Measurements from ENCODE around the gene OVOL3.
"Not testable (repeated sequence)": the region's sequence is repeated elsewhere in the genome, so short reads cannot be mapped to it uniquely, and the experiment has no call there.

Gene OVOL3

DNA sequence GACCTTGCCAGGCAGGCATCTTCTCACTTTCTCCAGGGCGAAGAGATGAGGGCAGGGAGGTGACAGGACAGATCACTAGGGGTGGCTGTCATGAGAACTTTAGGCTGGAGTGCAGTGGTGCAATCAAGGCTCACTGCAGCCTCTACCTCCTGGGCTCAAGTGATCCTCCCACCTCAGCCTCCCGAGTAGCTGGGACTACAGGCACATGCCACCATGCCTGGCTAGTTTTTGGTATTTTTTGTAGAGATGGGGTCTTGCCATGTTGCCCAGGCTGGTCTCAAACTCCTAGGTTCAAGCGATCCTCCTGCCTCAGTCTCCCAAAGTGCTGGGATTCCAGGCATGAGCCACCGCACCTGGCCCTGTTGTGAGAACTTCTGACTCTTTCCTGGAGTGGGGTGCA lies 23.9 kb downstream of the OVOL3 start:
- not testable (repeated sequence) for DNase-seq

DNA sequence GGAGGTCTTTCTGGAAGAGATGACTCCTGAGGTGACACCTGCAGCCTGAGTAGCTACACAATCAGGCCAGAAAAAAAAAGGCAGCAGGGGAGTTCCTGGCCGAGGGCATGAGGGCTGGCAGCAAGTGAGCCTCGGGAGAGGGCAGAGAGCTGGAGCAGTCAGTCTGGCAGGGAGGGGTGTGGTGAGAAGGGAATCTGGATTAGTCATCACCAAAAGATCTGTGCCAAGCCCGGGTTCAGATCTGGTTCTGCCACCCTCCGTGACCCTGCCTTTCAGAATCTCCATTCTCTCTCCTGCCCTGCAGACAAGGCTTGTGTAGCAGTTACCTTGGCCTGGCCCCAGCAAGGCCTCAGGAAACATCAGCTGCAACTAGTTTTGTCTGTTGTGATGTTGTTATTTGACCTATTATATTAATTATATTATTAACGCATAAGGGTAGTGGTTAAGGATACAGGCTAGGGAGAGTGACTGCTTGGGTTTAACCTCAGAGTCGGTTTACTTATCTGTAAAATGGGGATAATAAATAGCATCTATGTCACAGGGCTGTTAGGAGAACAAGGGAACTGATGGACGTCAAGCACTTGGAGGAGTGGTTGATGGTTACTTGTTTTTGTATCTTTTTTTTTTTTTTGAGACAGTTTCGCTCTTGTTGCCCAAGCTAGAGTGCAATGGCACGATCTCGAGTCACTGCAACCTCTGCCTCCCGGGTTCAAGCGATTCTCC lies 26.2 kb downstream of the OVOL3 start:
- no peak for DNase-seq

DNA sequence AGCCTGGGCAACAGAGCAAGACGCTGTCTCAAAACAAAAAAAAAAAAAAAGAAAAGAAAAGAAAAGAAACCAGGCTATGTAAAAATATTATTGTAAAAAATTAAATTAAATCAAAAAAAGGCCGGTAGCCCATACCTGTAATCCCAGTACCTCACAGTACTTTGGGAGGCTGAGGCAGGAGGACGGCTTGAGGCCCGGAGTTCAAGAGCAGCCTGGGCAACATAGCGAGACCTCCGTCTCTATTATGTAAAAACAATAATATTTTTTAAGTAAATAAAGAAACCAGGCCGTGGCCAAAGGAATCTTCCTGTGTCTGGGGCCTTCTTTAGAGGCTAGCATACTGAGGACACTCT lies 28.2 kb downstream of the OVOL3 start:
- no peak for DNase-seq

- DNase-seq = peak; percentile 96
Observed at GRCh38 chr19:36139473-36140303, 28.7 kb downstream of the OVOL3 start, which contains the start of gene CAPNS1. Gene CAPNS1 (plus strand): TSS chr19:36140066. CDS start chr19:36141012, 946 bp downstream.

DNA sequence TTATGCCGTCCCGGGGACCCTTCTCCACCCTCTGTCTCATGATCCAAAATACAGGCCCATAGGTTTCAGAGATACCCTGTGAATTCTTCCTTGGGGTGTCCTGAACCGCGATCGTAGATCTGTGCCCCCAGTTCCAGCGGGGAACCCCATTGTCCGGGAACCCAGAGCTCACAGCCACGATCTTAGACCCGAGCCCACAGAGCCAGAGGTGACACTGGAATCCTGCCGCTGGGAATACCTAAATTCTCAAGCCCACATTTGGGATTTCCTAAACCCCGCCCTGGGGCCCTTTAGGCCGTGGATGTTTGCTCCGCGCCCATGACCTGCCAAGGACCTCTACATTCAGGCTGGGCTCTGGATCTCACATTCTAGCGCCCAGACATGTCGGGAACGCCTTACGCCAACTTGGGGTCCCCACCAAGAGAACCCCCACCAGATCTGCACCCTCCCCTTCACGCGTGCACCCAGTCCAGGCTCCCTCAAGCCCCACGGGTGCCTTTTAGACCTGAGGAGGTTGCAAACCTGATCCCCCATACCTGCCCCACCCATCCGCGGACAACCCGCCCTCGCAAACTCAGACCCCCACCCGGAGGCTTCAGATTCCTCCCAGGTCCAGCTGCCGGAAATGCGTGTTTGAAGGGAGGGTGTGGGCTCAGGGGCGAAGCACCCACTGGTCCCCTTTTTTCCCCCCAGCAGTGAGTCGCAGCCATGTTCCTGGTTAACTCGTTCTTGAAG lies 29.5 kb downstream of the OVOL3 start:
- DNase-seq = peak; percentile 73

GRCh38 chr19:36141039-36141927 lies 30.3 kb downstream of the OVOL3 start:
- peak; percentile 57 for DNase-seq

DNA sequence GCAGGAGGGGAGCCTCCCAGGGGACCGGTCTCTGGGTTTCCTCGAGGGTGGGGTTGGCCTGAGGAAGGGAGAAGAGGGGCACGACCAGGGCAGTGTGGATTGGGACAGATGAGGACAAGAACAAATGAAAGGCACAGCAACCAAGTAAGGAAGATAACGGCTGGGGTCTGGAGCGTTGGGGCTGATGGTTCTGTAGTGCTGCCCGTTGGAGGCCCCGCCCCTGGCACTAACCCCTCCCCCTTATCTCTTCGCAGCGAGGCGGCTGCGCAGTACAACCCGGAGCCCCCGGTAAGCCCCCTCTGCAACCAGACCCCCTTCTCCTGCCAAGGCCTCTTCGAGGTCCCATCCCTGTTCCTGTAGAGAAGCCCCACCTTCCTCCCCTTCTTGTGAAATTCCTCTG lies 31.1 kb downstream of the OVOL3 start:
- no peak for DNase-seq

DNA sequence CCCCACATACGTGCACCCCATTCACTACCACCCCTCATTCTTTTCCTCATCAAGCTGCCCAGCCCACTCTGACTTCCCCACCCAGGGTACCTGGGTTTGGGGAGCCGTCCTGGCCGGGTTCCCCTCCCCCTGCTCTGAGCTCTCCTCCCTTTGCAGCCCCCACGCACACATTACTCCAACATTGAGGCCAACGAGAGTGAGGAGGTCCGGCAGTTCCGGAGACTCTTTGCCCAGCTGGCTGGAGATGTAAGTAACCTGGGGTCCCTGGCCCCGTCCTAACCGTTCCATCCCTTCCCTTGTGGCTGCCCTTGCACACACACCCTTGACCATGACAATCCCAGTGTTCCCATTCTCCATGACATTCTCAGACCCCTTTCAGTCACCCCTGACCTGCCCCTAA lies 31.6 kb downstream of the OVOL3 start:
- no peak for DNase-seq

DNA sequence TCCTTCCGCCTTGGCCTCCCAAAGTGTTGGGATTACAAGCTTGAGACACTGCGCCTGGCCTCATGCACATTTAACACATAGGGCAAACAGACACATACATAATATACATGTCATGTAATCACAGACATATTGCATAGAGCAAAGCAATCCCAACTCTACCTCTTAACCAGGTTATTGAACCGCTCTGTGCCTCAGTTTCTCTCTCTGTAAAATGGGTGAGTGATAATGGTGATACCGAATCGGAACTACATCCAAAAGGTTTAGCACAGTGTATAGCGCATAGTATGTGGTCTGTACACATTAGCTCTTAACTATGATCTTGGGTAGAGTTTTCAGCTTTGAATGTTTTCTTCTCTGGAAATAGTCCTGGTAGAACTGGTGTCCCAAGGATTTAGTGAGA lies 33.7 kb downstream of the OVOL3 start:
- DNase-seq = no peak

GRCh38 chr19:36149673-36150406 lies 38.9 kb downstream of the OVOL3 start:
- DNase-seq = no peak

GRCh38 chr19:36150586-36150985 lies 39.6 kb downstream of the OVOL3 start:
- no peak for DNase-seq

DNA sequence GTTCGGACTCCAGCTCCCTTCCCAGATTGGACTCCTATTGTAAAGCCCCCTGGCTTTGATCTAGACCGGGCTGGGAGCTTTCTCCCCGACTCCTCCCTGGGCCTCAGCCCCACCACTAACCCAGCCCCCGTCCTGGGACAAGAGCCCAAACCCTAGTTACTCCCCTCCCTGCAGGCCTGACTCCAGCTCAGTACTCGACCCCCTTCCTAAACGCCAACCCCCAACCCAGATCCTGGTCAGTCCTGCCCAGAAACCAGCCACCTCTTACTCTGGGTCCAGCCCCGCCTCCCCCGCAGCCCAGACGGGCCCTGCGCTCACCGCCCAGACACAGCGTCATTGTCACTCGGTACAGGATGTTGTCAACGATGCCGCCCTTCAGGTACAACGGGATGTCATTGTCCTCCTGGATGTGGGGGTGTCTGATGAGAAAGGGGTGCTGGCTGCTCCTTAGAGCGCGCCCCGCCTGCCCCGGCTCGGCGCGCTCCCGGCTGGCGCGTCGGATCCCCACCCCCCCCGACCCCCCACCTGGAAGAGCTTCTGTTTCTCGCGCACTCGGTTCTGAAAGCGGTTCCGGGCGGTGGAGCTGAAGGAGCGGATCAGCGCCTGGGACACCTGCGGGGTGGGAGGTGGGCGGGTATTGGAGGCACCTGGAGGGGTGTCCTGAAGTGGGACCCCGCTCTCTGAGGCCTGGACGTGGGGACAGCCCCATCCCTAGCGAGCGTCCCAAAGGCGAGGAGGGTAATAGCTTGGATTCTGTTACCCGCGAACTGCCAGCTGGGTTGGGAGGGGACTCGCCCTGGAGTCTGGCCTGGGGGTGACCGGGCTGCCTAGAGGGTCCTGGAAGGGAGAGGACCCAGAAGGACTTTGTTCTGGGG lies 40.4 kb downstream of the OVOL3 start:
- DNase-seq = peak; percentile 70

DNA sequence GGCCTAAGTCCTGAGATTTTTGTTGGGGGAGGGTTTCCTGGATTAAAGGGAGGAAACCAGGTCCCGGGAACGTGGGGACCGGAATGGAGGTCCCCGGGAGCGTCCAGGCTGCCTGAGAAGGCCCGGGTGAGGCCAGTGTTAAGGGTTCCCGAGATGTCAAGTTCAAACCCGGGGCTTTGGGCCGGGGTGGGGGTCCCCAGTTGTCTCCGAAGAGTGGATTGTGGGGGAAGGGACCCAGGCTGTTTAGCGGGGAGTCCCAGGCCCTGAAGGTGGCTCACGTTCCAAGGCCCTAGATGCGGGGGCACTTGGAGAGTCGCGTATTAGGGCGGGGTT lies 41.0 kb downstream of the OVOL3 start:
- no peak for DNase-seq

DNA sequence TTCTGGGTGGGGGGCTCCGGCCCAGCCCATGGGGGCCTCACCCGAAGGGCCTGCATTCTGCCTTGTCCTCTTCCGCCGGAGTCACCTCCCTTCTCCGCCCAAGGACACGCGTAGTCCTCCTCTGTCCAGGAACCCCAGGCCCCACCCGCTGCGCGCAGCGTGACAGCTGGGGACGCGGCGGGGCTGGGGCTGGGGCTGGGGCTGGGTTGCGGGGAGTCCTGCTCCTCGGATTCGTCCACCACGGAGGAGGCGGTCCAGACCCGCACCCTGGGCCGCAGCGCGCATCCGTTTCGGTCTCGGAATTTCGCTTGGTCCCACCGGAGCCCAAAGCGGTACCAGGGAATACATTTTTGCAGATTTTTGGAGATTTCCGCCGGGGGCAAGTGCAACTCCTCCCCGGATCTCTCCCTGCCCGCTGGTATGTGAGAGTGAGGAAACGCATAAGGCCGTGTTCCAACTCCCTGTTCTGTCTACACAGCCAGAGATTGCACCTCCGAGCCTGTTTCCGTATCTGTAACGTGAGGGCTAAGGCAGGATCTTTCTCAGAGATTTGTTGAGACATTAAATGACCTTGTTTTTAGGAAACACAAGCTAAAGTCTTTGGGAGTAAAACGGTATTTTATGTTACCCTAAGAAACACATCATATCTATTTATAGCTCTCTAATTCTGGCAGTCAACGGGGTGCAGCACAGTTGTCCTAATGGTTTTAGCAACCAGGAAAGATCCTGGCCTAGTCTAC lies 41.6 kb downstream of the OVOL3 start, which contains the start of gene COX7A1:
Gene COX7A1 (minus strand): TSS at position 96 of the 740 bp plus-strand sequence. CDS start 40 bp downstream, at position 56.
- DNase-seq = peak; percentile 58

DNA sequence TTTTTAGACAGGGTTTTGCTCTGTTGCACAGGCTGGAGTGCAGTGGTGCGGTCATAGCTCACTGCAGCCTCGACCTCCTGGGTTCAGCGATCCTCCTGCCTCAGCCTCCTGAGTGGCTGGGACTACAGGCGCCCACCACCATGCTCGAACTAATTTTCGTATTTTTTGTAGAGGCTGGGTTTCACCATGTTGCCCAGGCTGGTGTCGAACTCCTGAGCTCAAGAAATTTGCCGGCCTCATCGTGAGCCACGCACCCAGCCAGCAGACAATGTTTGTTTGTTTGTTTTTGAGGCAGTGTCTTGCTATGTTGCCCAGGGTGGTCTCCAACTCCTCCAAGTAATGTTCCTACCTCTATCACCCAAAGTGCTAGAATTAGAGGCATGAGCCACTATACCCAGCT lies 42.2 kb downstream of the OVOL3 start:
- no peak for DNase-seq

DNA sequence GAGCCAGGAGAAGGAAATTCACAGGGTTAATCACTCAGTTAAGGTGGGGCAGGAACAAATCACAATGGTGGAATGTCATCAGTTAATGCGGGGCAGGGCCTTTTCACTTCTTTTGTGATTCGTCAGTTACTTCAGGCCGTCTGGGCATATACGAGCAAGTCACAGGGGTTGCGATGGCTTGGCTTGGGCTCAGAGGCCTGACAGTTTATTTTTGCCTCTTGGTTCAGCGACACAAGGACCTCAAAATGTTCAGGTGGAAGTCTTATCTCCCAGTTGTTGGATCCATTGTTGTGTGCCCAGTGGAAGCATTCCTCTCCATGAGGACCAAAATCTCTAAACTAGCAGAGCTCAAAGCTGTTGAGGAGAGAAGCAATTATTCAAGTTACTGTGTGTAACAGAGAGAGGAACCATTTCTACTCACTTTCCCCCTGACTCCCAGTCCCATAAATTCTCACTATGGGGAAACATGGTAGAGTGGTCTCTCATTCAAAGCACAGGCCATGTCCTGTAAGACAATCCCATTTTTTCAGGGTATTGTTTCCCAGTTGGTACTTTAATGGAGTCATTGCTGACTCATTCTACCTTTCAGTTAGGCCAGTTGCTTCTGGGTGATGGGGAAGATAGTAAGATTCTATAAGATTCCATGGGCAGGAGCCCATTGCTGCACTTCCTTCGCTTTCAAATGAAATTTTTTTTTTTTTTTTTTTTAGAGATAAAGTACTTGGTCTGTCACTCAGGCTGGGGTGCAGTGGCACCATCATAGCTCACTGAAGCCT lies 50.1 kb downstream of the OVOL3 start:
- DNase-seq = no peak
